Measurements from ENCODE around the gene EIF6. TPM values are rescaled to one million over a fixed set of nuclear protein-coding genes. Genes with fewer than 3 reads are reported as not detected.

The EIF6 gene
- total RNA-seq, 1 donor from 2014 or later, result 98.0 TPM

DNA sequence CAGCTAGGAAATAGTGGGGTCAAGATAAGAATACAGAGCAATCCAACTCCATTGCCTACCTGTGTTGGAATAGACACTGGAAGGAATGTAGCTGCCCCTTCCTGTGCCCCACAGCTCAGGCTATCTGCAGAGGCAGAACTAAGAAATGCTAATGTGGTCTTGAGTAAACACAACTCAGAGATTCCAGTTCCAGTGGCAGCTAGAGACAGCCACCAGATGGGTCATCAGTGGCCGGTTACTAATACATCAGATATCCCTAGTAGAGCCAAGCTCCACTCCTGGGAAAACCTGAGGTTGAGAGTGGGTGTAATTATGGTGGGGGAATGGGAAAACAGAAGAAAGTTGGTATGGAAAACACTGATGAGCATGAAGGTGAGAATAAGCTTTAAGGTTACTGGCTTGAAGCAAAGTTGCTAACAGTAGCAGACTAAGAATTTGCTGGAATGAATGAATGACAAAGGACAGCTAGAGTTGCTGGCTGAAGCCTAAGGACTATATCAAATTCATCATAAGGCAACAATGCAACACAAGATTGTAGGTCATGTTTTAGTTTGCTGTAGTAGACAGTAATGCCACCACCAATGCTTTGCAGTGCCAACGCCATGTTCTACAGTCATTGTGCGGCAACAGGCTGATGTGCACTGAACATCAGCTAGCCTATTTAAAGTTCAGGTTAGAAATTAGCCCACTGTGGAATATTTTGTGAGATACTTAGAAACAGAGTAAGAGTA lies 36.0 kb upstream of the EIF6 start:
- intact Hi-C loops (cut with DNase I), result no loop called here
- H3K4me3 ChIP-seq, result no peak overlapping the region
- no peak for DNase-seq (ENCODE audit: low spot score in 2 of 2)
- no peaks in the 10 kb centered on the region for H3K4me1 ChIP-seq
- TF ChIP-seq, protein P1, sequence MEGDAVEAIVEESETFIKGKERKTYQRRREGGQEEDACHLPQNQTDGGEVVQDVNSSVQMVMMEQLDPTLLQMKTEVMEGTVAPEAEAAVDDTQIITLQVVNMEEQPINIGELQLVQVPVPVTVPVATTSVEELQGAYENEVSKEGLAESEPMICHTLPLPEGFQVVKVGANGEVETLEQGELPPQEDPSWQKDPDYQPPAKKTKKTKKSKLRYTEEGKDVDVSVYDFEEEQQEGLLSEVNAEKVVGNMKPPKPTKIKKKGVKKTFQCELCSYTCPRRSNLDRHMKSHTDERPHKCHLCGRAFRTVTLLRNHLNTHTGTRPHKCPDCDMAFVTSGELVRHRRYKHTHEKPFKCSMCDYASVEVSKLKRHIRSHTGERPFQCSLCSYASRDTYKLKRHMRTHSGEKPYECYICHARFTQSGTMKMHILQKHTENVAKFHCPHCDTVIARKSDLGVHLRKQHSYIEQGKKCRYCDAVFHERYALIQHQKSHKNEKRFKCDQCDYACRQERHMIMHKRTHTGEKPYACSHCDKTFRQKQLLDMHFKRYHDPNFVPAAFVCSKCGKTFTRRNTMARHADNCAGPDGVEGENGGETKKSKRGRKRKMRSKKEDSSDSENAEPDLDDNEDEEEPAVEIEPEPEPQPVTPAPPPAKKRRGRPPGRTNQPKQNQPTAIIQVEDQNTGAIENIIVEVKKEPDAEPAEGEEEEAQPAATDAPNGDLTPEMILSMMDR (IDR thresholded peaks at IDR 0.05), result no peak
- peaks cover 0 to 3% of the 10 kb centered on the region in 2 donors for H3K36me3 ChIP-seq
- no peaks in the 10 kb centered on the region for H3K9me3 ChIP-seq
- H3K27ac ChIP-seq, result no peak overlapping the region
- H3K27me3 ChIP-seq, result no peaks in the 10 kb centered on the region

DNA sequence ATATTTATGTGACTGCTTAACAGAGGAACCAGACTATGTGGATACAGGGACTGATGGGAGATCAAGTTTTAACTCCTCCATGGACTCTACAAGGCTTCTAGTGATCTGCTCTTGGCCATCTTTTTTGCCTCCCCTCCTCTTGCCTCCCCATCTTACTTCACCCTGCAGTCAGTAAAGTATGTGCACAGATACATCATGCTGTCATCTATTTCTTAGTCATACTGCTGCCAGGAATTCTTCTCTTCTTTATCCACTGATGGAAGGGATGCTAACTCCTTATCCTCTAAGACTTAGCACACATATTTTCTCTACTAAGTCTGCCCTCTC lies 35.3 kb upstream of the EIF6 start:
- intact Hi-C loops (cut with DNase I), result no loop called here
- Histone ChIP-seq H3K9me3 (no peaks in the 10 kb centered on the region), H3K4me3 (no peak overlapping the region), H3K4me1 (no peaks in the 10 kb centered on the region), H3K36me3 (peaks cover 0 to 3% of the 10 kb centered on the region in 2 donors), H3K27me3 (no peaks in the 10 kb centered on the region), H3K27ac (no peak overlapping the region)
- TF ChIP-seq, protein P1 (IDR thresholded peaks at IDR 0.05), result no peak
- DNase-seq (ENCODE audit: low spot score in 2 of 2), result no peak

DNA sequence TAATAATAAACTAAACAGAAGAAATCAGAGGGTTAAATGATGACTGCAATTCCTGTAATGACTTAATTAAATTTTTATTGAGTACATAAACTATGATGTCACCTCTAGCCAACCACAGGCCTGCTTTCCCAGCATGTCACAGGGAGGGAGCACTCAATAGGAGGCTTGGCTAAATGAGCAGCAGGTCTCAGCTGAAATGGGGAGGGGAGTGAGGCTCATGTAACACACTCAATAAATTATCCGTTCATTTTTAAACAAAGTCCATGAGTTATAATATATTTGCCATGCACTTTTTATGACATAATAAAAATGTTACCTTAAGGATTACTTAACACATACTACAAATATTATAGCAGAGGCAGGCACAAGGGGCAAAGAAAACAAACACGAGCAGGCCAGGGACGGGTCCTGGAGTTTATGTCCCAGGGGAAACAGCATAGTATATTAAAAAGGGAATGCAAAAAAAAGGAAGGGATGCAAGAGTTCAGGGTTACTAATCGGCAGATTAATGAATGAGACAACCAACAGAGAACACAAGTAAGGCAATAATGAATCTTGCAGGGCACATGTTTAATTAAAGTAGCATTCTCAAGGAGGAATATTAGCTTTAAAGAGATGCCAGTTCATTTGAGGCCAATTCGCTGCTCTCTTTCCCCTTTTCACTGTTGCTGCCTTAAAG lies 34.8 kb upstream of the EIF6 start:
- no peaks in the 10 kb centered on the region for H3K4me1 ChIP-seq
- no peak overlapping the region for H3K27ac ChIP-seq
- no peaks in the 10 kb centered on the region for H3K27me3 ChIP-seq
- TF ChIP-seq, protein P1 (IDR thresholded peaks at IDR 0.05), result no peak
- no peaks in the 10 kb centered on the region for H3K9me3 ChIP-seq
- intact Hi-C loops (cut with DNase I), result no loop called here
- DNase-seq (ENCODE audit: low spot score in 2 of 2), result no peak
- no peak overlapping the region for H3K4me3 ChIP-seq
- H3K36me3 ChIP-seq, result peaks cover 0 to 3% of the 10 kb centered on the region in 2 donors

DNA sequence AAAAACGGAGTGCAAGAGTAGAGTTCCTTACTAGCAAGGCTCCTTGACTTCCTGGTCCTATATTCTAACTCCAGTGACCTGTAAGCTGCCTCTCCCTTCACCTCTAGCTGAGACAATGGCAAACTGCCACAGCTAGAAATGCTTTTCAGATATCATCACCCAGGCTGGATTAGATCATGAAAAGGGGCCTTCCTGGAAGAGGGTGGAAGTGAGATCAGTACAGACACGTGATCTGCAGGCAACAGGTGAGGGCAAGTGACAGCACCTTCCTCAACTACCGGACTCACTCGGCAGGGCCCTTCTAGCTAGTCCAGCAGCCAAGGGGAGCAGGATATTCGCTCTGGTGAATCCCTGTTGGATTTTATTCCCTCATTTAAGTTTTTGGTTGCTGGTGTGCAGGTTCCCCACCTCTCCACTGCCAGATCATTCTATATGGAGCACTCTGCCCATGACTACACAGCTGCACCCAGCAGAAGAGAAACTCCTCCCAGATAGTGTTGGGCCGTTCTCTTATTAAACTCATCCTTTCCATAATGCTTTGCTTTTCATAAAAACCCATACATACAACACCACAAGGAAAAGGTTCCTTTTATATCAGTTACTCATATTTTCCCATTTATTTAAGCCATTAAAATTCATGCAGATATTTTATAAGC lies 34.1 kb upstream of the EIF6 start:
- H3K4me1 ChIP-seq, result no peaks in the 10 kb centered on the region
- H3K27me3 ChIP-seq, result no peaks in the 10 kb centered on the region
- intact Hi-C loops (cut with DNase I), result no loop called here
- H3K36me3 ChIP-seq, result peaks cover 0 to 3% of the 10 kb centered on the region in 2 donors
- no peak overlapping the region for H3K27ac ChIP-seq
- no peaks in the 10 kb centered on the region for H3K9me3 ChIP-seq
- DNase-seq (ENCODE audit: low spot score in 2 of 2), result no peak
- TF ChIP-seq, protein P1 (IDR thresholded peaks at IDR 0.05), result no peak
- no peak overlapping the region for H3K4me3 ChIP-seq

DNA sequence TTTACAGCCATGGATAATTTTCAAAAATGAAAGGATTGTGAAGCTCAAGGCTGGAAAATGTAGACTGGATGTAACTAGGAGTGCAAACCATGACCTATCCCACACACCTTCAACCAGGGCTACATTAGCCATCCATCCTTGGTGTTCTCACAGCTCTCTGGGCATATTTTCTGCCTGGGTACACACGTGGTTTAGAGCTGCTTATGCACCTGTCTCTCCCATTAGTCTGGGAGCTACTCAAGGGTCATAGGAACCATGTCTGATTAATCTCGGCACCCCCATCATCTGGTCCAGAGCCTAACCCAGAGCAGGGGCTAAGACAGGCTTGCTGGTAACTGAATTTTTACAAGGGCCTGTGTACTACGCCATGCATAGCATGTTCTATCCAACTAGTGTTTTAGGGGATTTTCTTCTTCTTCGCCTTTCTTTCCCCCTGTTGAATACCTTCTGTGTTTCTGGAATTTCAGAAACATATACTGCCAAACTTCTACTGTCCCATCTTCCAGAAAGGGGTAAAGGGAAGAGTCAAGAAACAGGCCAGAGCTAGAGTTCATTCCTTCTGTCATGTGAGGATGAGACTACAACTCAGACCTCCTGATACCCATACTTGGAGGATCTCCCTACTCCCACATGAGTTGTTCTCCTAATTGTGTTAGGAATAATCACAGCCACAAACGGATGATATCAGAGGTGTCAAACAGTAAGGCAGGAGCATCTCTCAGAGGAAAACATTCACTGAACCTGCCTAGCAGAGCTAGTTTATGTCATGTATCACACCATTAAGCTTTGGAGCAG lies 33.0 kb upstream of the EIF6 start:
- no peak overlapping the region for H3K27ac ChIP-seq
- DNase-seq (ENCODE audit: low spot score in 2 of 2), result no peak
- no peaks in the 10 kb centered on the region for H3K4me1 ChIP-seq
- no peaks in the 10 kb centered on the region for H3K27me3 ChIP-seq
- no peaks in the 10 kb centered on the region for H3K9me3 ChIP-seq
- peaks cover 0 to 3% of the 10 kb centered on the region in 2 donors for H3K36me3 ChIP-seq
- no peak overlapping the region for H3K4me3 ChIP-seq
- intact Hi-C loops (cut with DNase I), result no loop called here
- TF ChIP-seq, protein P1 (IDR thresholded peaks at IDR 0.05), result no peak
